ES-I3 (cell line): ENCODE measurements around the gene SUCLA2.
A peak's percentile ranks its signal among the peaks of the same experiment; 100 is the strongest.

Experiments
- H3K36me3 ChIP-seq: 2 replicates; pipeline ENCODE4 v1.6.1; 2013; ENCODE audit warnings: mild to moderate bottlenecking, low read length, control low read depth, moderate library complexity; ENCODE audit not compliant: insufficient read depth
- H3K4me1 ChIP-seq: 2 replicates; pipeline ENCODE4 v1.6.1; 2013; ENCODE audit warnings: mild to moderate bottlenecking, control low read depth, low read length; ENCODE audit not compliant: insufficient read depth
- H3K9ac ChIP-seq: 2 replicates; pipeline ENCODE4 v1.6.1; 2013; ENCODE audit warnings: low read depth, mild to moderate bottlenecking, low read length, moderate library complexity
- H3K9me3 ChIP-seq: 2 replicates; pipeline ENCODE4 v1.6.1; 2013; ENCODE audit warnings: mild to moderate bottlenecking, low read length, moderate library complexity; ENCODE audit not compliant: control insufficient read depth, insufficient read depth

SUCLA2 gene

GRCh38 chr13:48001114-48001881 lies at the start of gene SUCLA2:
TSS of gene SUCLA2 (minus strand) at chr13:48001273. CDS start at chr13:48001269, 4 bp downstream.
- H3K36me3 ChIP-seq = peaks cover 8% of the 10 kb centered on the region; the same call in 1 of the 2 replicates
- H3K9me3 ChIP-seq = no peaks in the 10 kb centered on the region
- H3K9ac ChIP-seq = peak within 1 kb of the TSS; percentile 94
- peaks cover 42% of the 10 kb centered on the region for H3K4me1 ChIP-seq

DNA sequence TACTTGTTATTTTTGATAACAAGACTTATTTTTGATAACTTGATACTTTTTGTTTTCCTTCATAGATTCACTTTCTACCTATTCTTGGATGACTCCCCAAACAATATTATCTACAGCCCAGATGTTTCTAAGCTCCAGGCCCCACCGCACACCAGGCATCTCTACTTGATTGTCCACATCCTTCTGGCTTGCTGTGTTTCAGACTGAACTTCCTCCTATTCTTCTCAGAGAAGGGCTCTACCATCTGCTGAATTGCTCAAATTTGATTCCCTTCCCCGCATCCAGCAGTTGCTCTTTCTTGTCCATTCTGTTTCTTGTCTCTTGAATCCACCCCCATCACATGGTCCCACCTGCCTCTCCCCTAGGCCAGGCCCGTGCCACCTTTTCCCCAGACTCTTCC lies 49.5 kb upstream of the SUCLA2 start:
- no peak overlapping the region for H3K9ac ChIP-seq
- no peaks in the 10 kb centered on the region for H3K4me1 ChIP-seq
- H3K36me3 ChIP-seq = peaks cover 29% of the 10 kb centered on the region
- peaks cover 3% of the 10 kb centered on the region; the same call in 1 of the 2 replicates for H3K9me3 ChIP-seq

DNA sequence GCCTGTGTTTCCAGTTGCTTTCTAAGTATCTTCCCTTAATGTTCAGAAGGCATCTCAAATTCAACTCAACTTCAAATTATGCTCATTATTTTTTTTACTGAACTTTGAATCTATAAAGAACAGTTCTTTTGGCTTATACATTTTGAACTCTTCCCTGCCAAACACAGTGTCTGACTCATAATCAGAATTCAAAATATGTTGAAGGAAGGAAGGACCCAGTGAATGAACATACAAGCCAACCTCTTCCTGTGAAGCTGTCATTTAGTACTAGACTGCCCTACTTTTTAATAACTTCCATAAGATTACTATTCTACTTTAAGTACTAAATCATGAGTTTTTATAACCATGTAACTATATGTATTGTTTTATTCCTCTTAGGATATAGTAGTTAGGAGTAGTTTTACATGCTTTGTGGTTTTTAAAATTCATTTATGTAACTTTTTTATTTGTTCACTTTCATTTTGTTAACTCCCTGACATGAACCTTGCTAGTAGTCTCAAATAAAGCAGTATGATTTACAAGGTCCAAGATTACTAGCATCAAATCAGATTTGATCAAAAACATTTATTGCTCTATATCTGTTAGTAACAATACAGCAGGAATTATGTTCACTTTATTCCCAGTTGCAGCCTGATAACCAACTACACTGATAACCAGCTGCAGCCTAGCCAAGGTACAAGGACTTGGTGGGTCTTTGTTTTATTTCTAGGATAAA lies 42.9 kb upstream of the SUCLA2 start:
- H3K9ac ChIP-seq = no peak overlapping the region
- peaks cover 6% of the 10 kb centered on the region for H3K4me1 ChIP-seq
- H3K36me3 ChIP-seq = peaks cover 27% of the 10 kb centered on the region
- no peaks in the 10 kb centered on the region for H3K9me3 ChIP-seq

- H3K36me3 ChIP-seq = peaks cover 18% of the 10 kb centered on the region
- H3K4me1 ChIP-seq = peaks cover 10% of the 10 kb centered on the region
- H3K9ac ChIP-seq = no peak overlapping the region
- no peaks in the 10 kb centered on the region for H3K9me3 ChIP-seq
These were observed 41.8 kb upstream of the SUCLA2 start for GRCh38 chr13:48042894-48043293.

- H3K9me3 ChIP-seq = no peaks in the 10 kb centered on the region
- H3K36me3 ChIP-seq = peaks cover 14% of the 10 kb centered on the region; the same call in 1 of the 2 replicates
- peaks cover 10% of the 10 kb centered on the region for H3K4me1 ChIP-seq
- no peak overlapping the region for H3K9ac ChIP-seq
These were observed 39.8 kb upstream of the SUCLA2 start for GRCh38 chr13:48040896-48041295.

DNA sequence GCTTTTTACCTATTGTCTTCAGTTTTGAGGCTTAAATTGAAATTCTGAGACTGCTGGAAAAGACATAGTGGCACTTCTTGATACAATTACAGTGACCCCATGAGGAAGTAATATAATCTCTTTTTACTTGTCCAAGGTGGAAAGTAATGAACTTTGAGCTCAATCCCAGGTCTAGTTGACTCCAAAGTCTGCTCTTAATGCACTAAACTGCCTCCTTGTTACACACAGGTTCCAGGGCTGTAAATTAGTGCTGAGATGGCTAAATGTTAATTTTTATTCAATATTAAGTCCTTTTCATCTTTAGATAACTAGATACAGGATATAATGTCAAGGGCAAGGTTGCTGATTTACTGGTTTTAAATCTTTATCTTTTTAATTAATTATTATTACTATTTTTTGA lies 39.0 kb upstream of the SUCLA2 start:
- Histone ChIP-seq H3K9me3 (no peaks in the 10 kb centered on the region), H3K9ac (no peak overlapping the region), H3K4me1 (peaks cover 10% of the 10 kb centered on the region), H3K36me3 (peaks cover 11% of the 10 kb centered on the region; the same call in 1 of the 2 replicates)

DNA sequence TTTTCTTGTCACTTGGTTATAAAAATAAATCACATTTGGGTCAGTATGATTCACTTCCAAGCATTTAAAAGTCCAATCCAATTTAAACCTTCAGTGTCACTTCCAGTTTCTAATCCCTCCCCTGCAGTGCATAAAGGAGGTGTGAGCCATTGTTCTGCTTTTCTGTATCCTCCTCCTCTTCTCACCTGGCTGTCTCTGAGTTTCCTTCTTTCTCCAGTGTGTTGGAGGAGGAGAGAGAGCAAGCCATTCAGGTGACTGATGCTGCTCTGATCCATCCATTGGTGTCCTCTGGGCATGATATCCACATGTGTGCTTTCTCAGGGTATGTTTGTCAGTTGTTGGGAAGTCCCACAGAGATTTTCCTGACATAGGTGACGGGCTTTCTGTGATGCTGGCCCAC lies 37.7 kb upstream of the SUCLA2 start:
- no peaks in the 10 kb centered on the region for H3K9me3 ChIP-seq
- H3K36me3 ChIP-seq = peaks cover 11% of the 10 kb centered on the region
- H3K9ac ChIP-seq = peak overlapping the region; percentile 82
- peaks cover 10% of the 10 kb centered on the region for H3K4me1 ChIP-seq

GRCh38 chr13:48037346-48038173 lies 36.5 kb upstream of the SUCLA2 start, which contains the start of gene NUDT15:
TSS of gene NUDT15 (plus strand) at chr13:48037726. CDS start at chr13:48037747, 21 bp downstream.
- H3K4me1 ChIP-seq = peaks cover 10% of the 10 kb centered on the region
- H3K9ac ChIP-seq = peak within 1 kb of the TSS; percentile 82
- peaks cover 11% of the 10 kb centered on the region for H3K36me3 ChIP-seq
- H3K9me3 ChIP-seq = peaks cover 3% of the 10 kb centered on the region

DNA sequence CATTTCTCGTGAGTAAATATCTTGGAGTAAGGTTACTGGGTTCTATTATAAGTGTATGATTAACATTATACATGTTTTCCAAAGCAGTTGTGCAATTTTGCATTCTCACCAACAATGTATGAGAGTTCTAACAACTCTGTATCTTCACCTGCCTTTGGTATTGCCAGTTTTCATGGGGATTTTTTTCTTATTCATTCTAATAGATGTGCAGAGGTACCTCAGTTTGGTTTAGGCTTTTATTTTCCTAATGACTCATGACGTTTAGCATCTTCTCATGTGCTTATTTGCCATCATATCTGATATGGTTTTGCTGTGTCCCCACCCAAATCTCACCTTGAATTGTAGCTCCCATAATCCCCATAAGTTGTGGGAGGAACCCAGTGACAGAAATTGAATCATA lies 28.8 kb upstream of the SUCLA2 start:
- Histone ChIP-seq H3K36me3 (no peaks in the 10 kb centered on the region; the same call in 1 of the 2 replicates), H3K4me1 (no peaks in the 10 kb centered on the region), H3K9me3 (peaks cover 14% of the 10 kb centered on the region), H3K9ac (no peak overlapping the region)

GRCh38 chr13:48028066-48028465 lies 27.0 kb upstream of the SUCLA2 start:
- H3K36me3 ChIP-seq = no peaks in the 10 kb centered on the region
- peaks cover 14% of the 10 kb centered on the region for H3K9me3 ChIP-seq
- no peak overlapping the region for H3K9ac ChIP-seq
- H3K4me1 ChIP-seq = no peaks in the 10 kb centered on the region

- H3K4me1 ChIP-seq = no peaks in the 10 kb centered on the region
- no peaks in the 10 kb centered on the region for H3K36me3 ChIP-seq
- no peak overlapping the region for H3K9ac ChIP-seq
- no peaks in the 10 kb centered on the region for H3K9me3 ChIP-seq
These were observed 18.7 kb upstream of the SUCLA2 start for GRCh38 chr13:48019796-48020195.

- no peaks in the 10 kb centered on the region for H3K9me3 ChIP-seq
- H3K9ac ChIP-seq = no peak overlapping the region
- no peaks in the 10 kb centered on the region for H3K36me3 ChIP-seq
- H3K4me1 ChIP-seq = no peaks in the 10 kb centered on the region
These were observed 17.6 kb upstream of the SUCLA2 start for GRCh38 chr13:48018637-48019036.

DNA sequence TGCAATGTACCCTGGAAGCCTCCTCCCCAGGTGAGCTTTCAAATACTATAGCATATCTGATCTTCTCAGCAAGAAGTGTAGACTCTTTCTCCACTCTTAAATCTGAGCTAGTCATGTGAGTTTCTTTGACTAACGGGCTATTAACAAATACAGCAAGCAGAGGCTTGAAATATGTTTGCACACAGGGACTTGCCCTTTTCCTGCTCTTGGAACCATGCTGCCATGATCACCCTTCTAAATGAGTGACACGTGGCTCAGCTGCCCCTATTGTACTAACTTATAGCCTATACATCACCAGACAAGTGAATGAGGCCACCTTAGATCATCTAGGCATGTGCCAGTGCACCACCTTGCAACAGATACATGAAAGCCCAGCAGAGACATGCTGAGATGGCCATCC lies 13.3 kb upstream of the SUCLA2 start:
- no peaks in the 10 kb centered on the region for H3K9me3 ChIP-seq
- no peaks in the 10 kb centered on the region; the same call in none of the 2 replicates for H3K36me3 ChIP-seq
- peaks cover 6% of the 10 kb centered on the region; the same call in 1 of the 2 replicates for H3K4me1 ChIP-seq
- H3K9ac ChIP-seq = no peak overlapping the region

DNA sequence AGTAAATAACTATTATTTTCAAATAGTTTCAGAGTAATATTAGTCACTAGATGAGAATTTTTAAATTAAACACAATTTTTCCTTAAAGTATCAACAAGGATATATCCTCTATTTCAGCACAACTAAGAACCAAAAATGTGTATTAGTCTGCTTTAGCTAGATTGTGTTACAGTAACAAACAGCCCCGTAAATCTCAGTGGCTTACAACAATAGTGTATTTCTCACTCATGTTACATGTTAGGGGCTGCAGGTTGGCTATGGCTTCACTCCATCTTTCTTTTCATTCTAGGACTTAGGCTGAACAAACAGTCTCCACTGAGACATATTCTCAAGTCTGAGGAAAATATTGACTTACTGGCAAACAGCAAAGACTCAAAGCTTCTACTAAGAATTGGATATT lies 11.6 kb upstream of the SUCLA2 start:
- H3K9ac ChIP-seq = no peak overlapping the region
- H3K4me1 ChIP-seq = peaks cover 11% of the 10 kb centered on the region
- H3K9me3 ChIP-seq = no peaks in the 10 kb centered on the region
- H3K36me3 ChIP-seq = no peaks in the 10 kb centered on the region; the same call in none of the 2 replicates
